ENCODE measurements around the gene B3GALT4. TPM values are rescaled to one million over a fixed set of nuclear protein-coding genes. Genes with fewer than 3 reads are reported as not detected.

B3GALT4 gene
- total and polyA plus RNA-seq, 2 of the 13 experiments (the other 11 are each of a cell fraction or from before 2014, with no cell fraction given) = 0.04 to 0.27 TPM

- TF ChIP-seq ZNF318 (CRISPR knock-in tag; IDR thresholded peaks at IDR 0.05) (no peak), KAT7 (CRISPR knock-in tag; IDR thresholded peaks at IDR 0.05; ENCODE audit: borderline replicate concordance) (no peak), PHF21A (CRISPR knock-in tag; IDR thresholded peaks at IDR 0.05) (no peak), PRDM10 (CRISPR knock-in tag; IDR thresholded peaks at IDR 0.05; ENCODE audit: low read depth) (no peak), GMEB2 (CRISPR knock-in tag; IDR thresholded peaks at IDR 0.05; ENCODE audit: low read depth) (no peak), ZNF737 (CRISPR knock-in tag; IDR thresholded peaks at IDR 0.05; ENCODE audit: borderline replicate concordance) (no peak), ZNF414 (CRISPR knock-in tag; IDR thresholded peaks at IDR 0.05) (no peak), GABPA (IDR thresholded peaks at IDR 0.05; ENCODE audit: low read depth, low read length) (no peak), GABPA (CRISPR knock-in tag; IDR thresholded peaks at IDR 0.05; ENCODE audit: low read depth) (no peak), ZNF10 (CRISPR knock-in tag; IDR thresholded peaks at IDR 0.05; ENCODE audit: borderline replicate concordance, low read depth) (no peak)
Observed at GRCh38 chr6:33235221-33235634, 41.7 kb upstream of the B3GALT4 start (continued).
